Sigmoid colon (tissue), 7 donors: ENCODE data around the gene SERPIND1. TPM values are rescaled to one million over a fixed set of nuclear protein-coding genes. Genes with fewer than 3 reads are reported as not detected.

Source experiments
- DNase-seq: peaks from one replicate; pipeline ENCODE4 v3.0.0-alpha.2; 2019
- H3K27ac ChIP-seq, 4 donors: fragments of 200-600 bp; sonication (generic); one replicate each; pipeline ENCODE4 v1.5.1; 2016 to 2019; ENCODE audit warnings: mild to moderate bottlenecking in 1 of 4
- H3K27me3 ChIP-seq, 3 donors: fragments of 200-600 bp; sonication (generic); one replicate each; pipeline ENCODE4 v1.5.1; 2019; ENCODE audit warnings: mild to moderate bottlenecking in 1 of 3
- H3K36me3 ChIP-seq, 4 donors: fragments of 200-600 bp; sonication (generic); one replicate each; pipeline ENCODE4 v1.5.1; 2016 to 2019
- H3K4me1 ChIP-seq, 4 donors: fragments of 200-600 bp; sonication (generic); one replicate each; pipeline ENCODE4 v1.5.1; 2017 to 2019
- H3K4me3 ChIP-seq, 4 donors: fragments of 200-600 bp; sonication (generic); one replicate each; pipeline ENCODE4 v1.5.1; 2017 to 2019; ENCODE audit warnings: mild to moderate bottlenecking in 2 of 4, moderate library complexity in 1 of 4
- H3K9me3 ChIP-seq, 4 donors: fragments of 200-600 bp in 3 of 4; sonication (generic) in 3 of 4; one replicate each; pipeline versions ENCODE4 v1.5.1 to v1.6.1; 2013 to 2019
- EP300 ChIP-seq, 4 donors: sonication (generic); formaldehyde crosslinking; IDR thresholded peaks; one replicate each; pipeline ENCODE4 v1.6.1; 2017; ENCODE audit warnings: antibody characterized with exemption in 4 of 4
- POLR2A ChIP-seq, 2 donors: fragments of 450-650 bp; IDR thresholded peaks; one replicate each; pipeline ENCODE4 v1.6.1; 2016; ENCODE audit warnings: antibody characterized with exemption in 2 of 2, mild to moderate bottlenecking in 2 of 2, moderate library complexity in 2 of 2
- POLR2AphosphoS5 ChIP-seq, 4 donors: sonication (generic); formaldehyde crosslinking; IDR thresholded peaks; one replicate each; pipeline ENCODE4 v1.6.1; 2017; ENCODE audit warnings: antibody characterized with exemption in 4 of 4
- WGBS, 2 donors: extraction: QIAGEN DNeasy Blood & Tissue Kit; methylation state at CpG; one replicate each; pipeline ENCODE4 v1.1.7; 2013; 5-methylcytosine and 5-hydroxymethylcytosine counted together
- intact Hi-C: fragments of 100-400 bp; cut with DNase I; formaldehyde crosslinking; loops from one replicate; pipeline ENCODE4 v1.15.1; 2023
- polyA plus RNA-seq, 3 donors: library from polyadenylated mRNA; stranded (reverse); fragments of 200-250 nt; gene quantifications; one replicate each; pipeline ENCODE4 v1.2.3, GENCODE V29; 2013
- total RNA-seq, 4 donors: library from RNA; depleted of rRNA; stranded (reverse); fragments of >200 nt; gene quantifications; one replicate each; pipeline ENCODE4 v1.1.0, GENCODE V29; 2016
- TF ChIP-seq, protein P1 (sequence below), 4 experiments: fragments of 450-650 bp in 3 of 4; fragments of 200-600 bp in 1 of 4; IDR thresholded peaks; one replicate each; pipeline ENCODE4 v1.5.1; 2016 to 2019; ENCODE audit warnings: antibody characterized with exemption in 4 of 4, mild to moderate bottlenecking in 3 of 4, moderate library complexity in 2 of 4
- donor health status: healthy with polysubstance abuse.
- donor health status: Bipolar disorder and iron deficiency.
- donor health status: healthy.

The SERPIND1 gene, protein sequence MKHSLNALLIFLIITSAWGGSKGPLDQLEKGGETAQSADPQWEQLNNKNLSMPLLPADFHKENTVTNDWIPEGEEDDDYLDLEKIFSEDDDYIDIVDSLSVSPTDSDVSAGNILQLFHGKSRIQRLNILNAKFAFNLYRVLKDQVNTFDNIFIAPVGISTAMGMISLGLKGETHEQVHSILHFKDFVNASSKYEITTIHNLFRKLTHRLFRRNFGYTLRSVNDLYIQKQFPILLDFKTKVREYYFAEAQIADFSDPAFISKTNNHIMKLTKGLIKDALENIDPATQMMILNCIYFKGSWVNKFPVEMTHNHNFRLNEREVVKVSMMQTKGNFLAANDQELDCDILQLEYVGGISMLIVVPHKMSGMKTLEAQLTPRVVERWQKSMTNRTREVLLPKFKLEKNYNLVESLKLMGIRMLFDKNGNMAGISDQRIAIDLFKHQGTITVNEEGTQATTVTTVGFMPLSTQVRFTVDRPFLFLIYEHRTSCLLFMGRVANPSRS
- total RNA-seq (not detected), polyA plus RNA-seq (under 1 TPM in 1 of 3 donors, not detected in 2; 0.04 TPM)

DNA sequence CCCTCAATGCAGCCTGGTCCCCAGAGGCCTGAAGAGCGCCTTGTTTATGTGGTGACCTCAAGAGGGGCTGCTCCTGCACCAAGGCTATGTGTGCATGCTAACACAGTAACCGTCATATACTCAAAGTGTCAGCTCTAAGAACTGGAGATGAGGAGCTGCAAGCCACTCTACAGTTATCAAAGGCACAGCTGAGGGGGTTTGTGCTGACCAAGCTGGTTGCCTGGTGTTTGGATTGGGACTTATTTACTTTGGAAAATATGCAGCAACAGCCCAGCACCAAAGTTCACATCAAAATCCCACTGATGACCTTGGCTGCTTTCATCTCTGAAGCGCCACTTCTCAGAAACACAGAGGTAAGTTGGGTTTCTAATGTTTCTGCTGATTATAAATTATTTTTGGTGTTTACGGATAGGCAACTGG lies at the start of gene SERPIND1:
Gene SERPIND1 (plus strand): TSS at position 321 of the 420 bp plus-strand sequence. CDS start 5,200 bp downstream, outside the sequence.
- no peaks in the 10 kb centered on the region for H3K27me3 ChIP-seq
- H3K4me1 ChIP-seq: no peaks in the 10 kb centered on the region
- H3K36me3 ChIP-seq: peaks cover 0 to 36% (median 0%) of the 10 kb centered on the region in 4 donors
- WGBS, 2 donors: 86 to 95% methylated on average over 4 of the region's 4 CpGs
- intact Hi-C loops: no loop called here
- TF ChIP-seq EP300 (IDR thresholded peaks at IDR 0.05) (no peak), POLR2A (IDR thresholded peaks at IDR 0.05) (no peak), POLR2AphosphoS5 (IDR thresholded peaks at IDR 0.05) (no peak)
- TF ChIP-seq, protein P1, sequence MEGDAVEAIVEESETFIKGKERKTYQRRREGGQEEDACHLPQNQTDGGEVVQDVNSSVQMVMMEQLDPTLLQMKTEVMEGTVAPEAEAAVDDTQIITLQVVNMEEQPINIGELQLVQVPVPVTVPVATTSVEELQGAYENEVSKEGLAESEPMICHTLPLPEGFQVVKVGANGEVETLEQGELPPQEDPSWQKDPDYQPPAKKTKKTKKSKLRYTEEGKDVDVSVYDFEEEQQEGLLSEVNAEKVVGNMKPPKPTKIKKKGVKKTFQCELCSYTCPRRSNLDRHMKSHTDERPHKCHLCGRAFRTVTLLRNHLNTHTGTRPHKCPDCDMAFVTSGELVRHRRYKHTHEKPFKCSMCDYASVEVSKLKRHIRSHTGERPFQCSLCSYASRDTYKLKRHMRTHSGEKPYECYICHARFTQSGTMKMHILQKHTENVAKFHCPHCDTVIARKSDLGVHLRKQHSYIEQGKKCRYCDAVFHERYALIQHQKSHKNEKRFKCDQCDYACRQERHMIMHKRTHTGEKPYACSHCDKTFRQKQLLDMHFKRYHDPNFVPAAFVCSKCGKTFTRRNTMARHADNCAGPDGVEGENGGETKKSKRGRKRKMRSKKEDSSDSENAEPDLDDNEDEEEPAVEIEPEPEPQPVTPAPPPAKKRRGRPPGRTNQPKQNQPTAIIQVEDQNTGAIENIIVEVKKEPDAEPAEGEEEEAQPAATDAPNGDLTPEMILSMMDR (IDR thresholded peaks at IDR 0.05): no peak
- H3K4me3 ChIP-seq: no peak within 1 kb of the TSS
- H3K27ac ChIP-seq: no peak within 1 kb of the TSS
- no peaks in the 10 kb centered on the region for H3K9me3 ChIP-seq
- DNase-seq: no peak

DNA sequence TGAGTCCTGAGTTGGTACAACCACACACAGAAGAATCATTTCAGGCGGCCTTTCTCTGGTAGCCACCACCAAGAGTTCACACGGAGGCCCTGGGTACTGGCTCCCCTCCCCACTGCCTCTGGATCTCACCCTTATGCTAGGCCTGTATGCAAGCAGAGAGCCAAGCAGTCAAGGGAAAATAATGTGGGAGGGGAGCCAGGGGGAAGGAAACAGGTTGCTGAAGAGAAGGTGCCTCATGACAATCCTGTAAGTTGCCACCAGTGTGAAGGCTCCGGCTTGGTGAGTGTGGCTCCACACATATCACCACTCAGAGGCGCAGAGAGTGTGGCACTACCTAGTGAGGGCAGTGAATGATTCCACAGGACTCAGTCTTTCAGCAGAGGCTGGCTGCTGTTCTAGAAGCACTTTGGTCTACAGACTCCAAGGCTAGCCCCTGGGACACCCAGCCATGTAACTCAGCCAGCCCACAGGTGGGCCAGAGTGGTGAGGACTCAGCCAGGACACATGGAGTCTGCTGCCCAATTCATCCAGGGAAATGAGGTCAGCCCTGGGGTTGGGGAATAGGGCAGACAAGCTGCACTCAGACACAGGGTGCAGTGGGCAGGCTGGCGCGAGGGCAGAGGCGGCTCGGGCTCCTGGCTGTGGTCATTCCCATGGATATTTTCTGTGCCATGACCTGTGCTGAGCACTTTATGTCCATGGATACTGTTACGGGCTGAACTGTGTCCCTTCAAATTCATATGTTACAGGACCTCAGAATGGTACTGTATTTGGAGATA lies 49.0 kb upstream of the SERPIND1 start:
- Histone ChIP-seq H3K9me3 (no peaks in the 10 kb centered on the region), H3K27me3 (no peaks in the 10 kb centered on the region), H3K36me3 (peaks cover 30 to 74% (median 47%) of the 10 kb centered on the region in 4 donors), H3K4me1 (no peaks in the 10 kb centered on the region), H3K4me3 (no peak overlapping the region), H3K27ac (no peak overlapping the region)
- 87 to 94% methylated on average over 9 of the region's 9 CpGs for WGBS, 2 donors
- no peak for DNase-seq
- intact Hi-C loops: no loop called here
- TF ChIP-seq POLR2AphosphoS5 (IDR thresholded peaks at IDR 0.05): no peak
- no peak for TF ChIP-seq POLR2A (IDR thresholded peaks at IDR 0.05)
- TF ChIP-seq, protein P1 (IDR thresholded peaks at IDR 0.05): no peak
- TF ChIP-seq EP300 (IDR thresholded peaks at IDR 0.05): no peak

DNA sequence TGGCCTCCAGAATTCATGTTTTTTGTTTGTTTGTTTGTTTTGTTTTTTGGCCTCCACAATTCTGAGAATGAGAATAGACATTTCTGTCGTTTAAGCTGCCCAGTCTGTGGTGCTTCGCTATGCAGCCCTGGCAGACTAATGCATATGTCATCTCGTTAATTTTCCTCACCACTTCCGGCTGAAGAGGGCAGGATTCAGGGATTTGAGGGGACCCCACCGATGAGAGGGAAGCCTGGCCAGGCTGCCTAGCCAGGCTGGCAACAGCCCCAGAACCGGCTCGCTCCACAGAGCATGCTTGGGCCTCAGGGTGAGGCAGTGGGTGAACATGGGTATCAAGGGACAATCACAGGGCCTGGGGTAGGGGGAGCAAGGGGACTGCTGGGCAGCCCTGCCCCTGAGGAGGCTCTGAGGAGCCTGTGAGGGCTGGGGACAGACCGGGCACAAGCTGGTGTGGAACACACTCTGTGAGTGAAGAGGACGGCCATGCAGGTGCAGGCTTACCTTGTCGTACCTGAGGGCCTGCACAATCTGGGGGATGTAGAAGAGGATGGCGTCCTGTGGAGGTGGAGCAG lies 47.8 kb upstream of the SERPIND1 start:
- TF ChIP-seq, protein P1 (IDR thresholded peaks at IDR 0.05): no peak
- no peak for TF ChIP-seq POLR2AphosphoS5 (IDR thresholded peaks at IDR 0.05)
- no peak for TF ChIP-seq POLR2A (IDR thresholded peaks at IDR 0.05)
- TF ChIP-seq EP300 (IDR thresholded peaks at IDR 0.05): no peak
- intact Hi-C loops: no loop called here
- H3K4me1 ChIP-seq: no peaks in the 10 kb centered on the region
- no peaks in the 10 kb centered on the region for H3K9me3 ChIP-seq
- no peaks in the 10 kb centered on the region for H3K27me3 ChIP-seq
- H3K27ac ChIP-seq: no peak overlapping the region
- peaks cover 32 to 74% (median 48%) of the 10 kb centered on the region in 4 donors for H3K36me3 ChIP-seq
- no peak for DNase-seq
- no peak overlapping the region for H3K4me3 ChIP-seq
- 86 to 92% methylated on average over 11 of the region's 11 CpGs for WGBS, 2 donors

DNA sequence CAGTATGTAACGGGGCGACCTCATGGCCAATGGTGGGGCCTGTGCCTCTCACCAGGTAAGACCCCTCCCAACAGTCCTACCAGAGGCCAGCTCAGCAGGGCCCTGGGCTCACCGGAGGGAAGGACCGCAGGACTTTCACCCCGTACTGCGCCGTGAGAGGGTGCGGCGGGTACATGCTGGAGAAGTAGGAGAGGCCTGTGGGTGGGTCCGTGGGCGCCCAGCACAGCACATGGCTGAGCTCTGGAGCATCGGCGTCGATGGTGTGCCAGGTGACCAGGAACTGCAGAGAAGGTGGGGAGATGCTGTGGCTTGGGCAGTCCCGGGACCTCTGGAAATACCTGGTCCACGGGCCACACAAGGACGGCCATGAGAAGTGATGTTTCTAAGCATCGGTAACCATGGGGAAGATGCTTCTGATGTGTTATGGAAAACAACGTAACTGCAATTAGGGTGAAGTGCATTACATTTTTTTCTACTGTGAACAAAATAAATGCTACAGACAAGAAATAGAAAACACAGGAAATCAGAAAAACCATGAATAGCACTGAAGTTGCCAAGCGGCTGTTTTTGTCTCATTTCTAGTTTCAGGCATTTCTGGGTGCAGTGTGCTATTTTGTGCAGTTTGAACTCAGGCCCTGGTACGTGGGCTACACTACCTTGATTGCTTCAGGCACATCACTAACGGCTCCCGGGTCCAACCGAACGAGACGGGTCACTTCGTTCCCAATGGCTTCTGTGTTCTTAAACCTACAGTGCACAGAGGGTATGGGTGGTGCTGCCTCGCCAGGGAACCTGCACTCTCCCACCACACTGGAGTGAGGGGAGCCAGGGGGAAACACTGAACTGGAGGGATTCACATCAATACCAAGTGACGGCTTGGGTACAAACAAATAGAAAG lies 46.5 kb upstream of the SERPIND1 start:
- Histone ChIP-seq H3K9me3 (no peaks in the 10 kb centered on the region), H3K36me3 (peaks cover 32 to 69% (median 43%) of the 10 kb centered on the region in 4 donors), H3K4me1 (no peaks in the 10 kb centered on the region), H3K27me3 (no peaks in the 10 kb centered on the region), H3K27ac (no peak overlapping the region), H3K4me3 (no peak overlapping the region)
- DNase-seq: no peak
- 91 to 92% methylated on average over 29 of the region's 29 CpGs for WGBS, 2 donors
- TF ChIP-seq POLR2A (IDR thresholded peaks at IDR 0.05) (no peak), POLR2AphosphoS5 (IDR thresholded peaks at IDR 0.05) (no peak), EP300 (IDR thresholded peaks at IDR 0.05) (no peak)
- TF ChIP-seq, protein P1 (IDR thresholded peaks at IDR 0.05): no peak
- intact Hi-C loops: no loop called here
